ENCODE measurements around the gene SET.
A peak's percentile ranks its signal among the peaks of the same experiment; 100 is the strongest.
"Not testable (repeated sequence)": the region's sequence is repeated elsewhere in the genome, so short reads cannot be mapped to it uniquely, and the experiment has no call there.

The SET gene

GRCh38 chr9:128690684-128691034, 1.6 kb downstream of the SET start:
- Histone ChIP-seq H3K9me3 (ENCODE audit: low read length) (no peaks in the 10 kb centered on the region), H3K79me2 (ENCODE audit: insufficient read depth, low read length) (peaks cover 42% of the 10 kb centered on the region), H3K9me2 (ENCODE audit: low read depth, low read length) (no peaks in the 10 kb centered on the region), H3K27me3 (ENCODE audit: insufficient read depth, low read length) (no peaks in the 10 kb centered on the region), H4K20me1 (ENCODE audit: insufficient read depth, low read length) (peaks cover 8% of the 10 kb centered on the region), H3K4me3 (ENCODE audit: low read depth, low read length, poor library complexity, severe bottlenecking) (peak overlapping the region; percentile 97), H3K4me1 (ENCODE audit: insufficient read depth, low read length, severe bottlenecking) (peaks cover 42% of the 10 kb centered on the region), H2AFZ (ENCODE audit: low read length) (no peak overlapping the region), H3K36me3 (ENCODE audit: insufficient read depth, low read length) (peaks cover 51% of the 10 kb centered on the region), H3F3A (ENCODE audit: insufficient read depth, low read length) (no peaks in the 10 kb centered on the region; the same call in 1 of the 2 replicates), H3K27ac (ENCODE audit: low read depth, low read length, poor library complexity, severe bottlenecking) (peak overlapping the region; percentile 38), H3K9ac (ENCODE audit: low read length) (peak overlapping the region; percentile 96), H3K4me2 (ENCODE audit: low read length) (peak overlapping the region; percentile 87)
- TF ChIP-seq CTCF (IDR thresholded peaks at IDR 0.05; ENCODE audit: low read length): no peak
- no peak for TF ChIP-seq EZH2 (IDR thresholded peaks at IDR 0.05; ENCODE audit: borderline replicate concordance, low read length)

GRCh38 chr9:128693738-128694137, 4.7 kb downstream of the SET start:
- H4K20me1 ChIP-seq (ENCODE audit: insufficient read depth, low read length); H3K9ac ChIP-seq (ENCODE audit: low read length); H3K27ac ChIP-seq (ENCODE audit: low read depth, low read length, poor library complexity, severe bottlenecking); H2AFZ ChIP-seq (ENCODE audit: low read length); H3K9me2 ChIP-seq (ENCODE audit: low read depth, low read length); H3K4me3 ChIP-seq (ENCODE audit: low read depth, low read length, poor library complexity, severe bottlenecking); H3F3A ChIP-seq (ENCODE audit: insufficient read depth, low read length); H3K27me3 ChIP-seq (ENCODE audit: insufficient read depth, low read length); H3K4me2 ChIP-seq (ENCODE audit: low read length); H3K9me3 ChIP-seq (ENCODE audit: low read length): not testable (repeated sequence)
- Histone ChIP-seq H3K4me1 (ENCODE audit: insufficient read depth, low read length, severe bottlenecking) (peaks cover 12% of the 10 kb centered on the region), H3K36me3 (ENCODE audit: insufficient read depth, low read length) (peaks cover 72% of the 10 kb centered on the region), H3K79me2 (ENCODE audit: insufficient read depth, low read length) (peaks cover 23% of the 10 kb centered on the region)

GRCh38 chr9:128694344-128694743, 5.3 kb downstream of the SET start:
- peaks cover 72% of the 10 kb centered on the region for H3K36me3 ChIP-seq (ENCODE audit: insufficient read depth, low read length)

More at GRCh38 chr9:128694344-128694743, 5.3 kb downstream of the SET start:
- no peak overlapping the region for H3K27ac ChIP-seq (ENCODE audit: low read depth, low read length, poor library complexity, severe bottlenecking)
- peaks cover 23% of the 10 kb centered on the region for H3K79me2 ChIP-seq (ENCODE audit: insufficient read depth, low read length)
- no peaks in the 10 kb centered on the region for H3K9me2 ChIP-seq (ENCODE audit: low read depth, low read length)
- no peak overlapping the region for H3K4me3 ChIP-seq (ENCODE audit: low read depth, low read length, poor library complexity, severe bottlenecking)
- peaks cover 8% of the 10 kb centered on the region for H4K20me1 ChIP-seq (ENCODE audit: insufficient read depth, low read length)
- no peak overlapping the region for H3K9ac ChIP-seq (ENCODE audit: low read length)
- TF ChIP-seq CTCF (IDR thresholded peaks at IDR 0.05; ENCODE audit: low read length) (no peak), EZH2 (IDR thresholded peaks at IDR 0.05; ENCODE audit: borderline replicate concordance, low read length) (no peak)
- no peaks in the 10 kb centered on the region for H3K9me3 ChIP-seq (ENCODE audit: low read length)
- H3K4me2 ChIP-seq (ENCODE audit: low read length): no peak overlapping the region
- peaks cover 5% of the 10 kb centered on the region for H3F3A ChIP-seq (ENCODE audit: insufficient read depth, low read length)
- H3K4me1 ChIP-seq (ENCODE audit: insufficient read depth, low read length, severe bottlenecking): peaks cover 12% of the 10 kb centered on the region
- no peak overlapping the region for H2AFZ ChIP-seq (ENCODE audit: low read length)
- H3K27me3 ChIP-seq (ENCODE audit: insufficient read depth, low read length): no peaks in the 10 kb centered on the region

Measured in OCI-LY1 (cell line).